ENCODE results near the gene ZER1. TPM values are rescaled to one million over a fixed set of nuclear protein-coding genes. Genes with fewer than 3 reads are reported as not detected.

ZER1 gene
- total and polyA plus RNA-seq, 2 of the 8 experiments (the other 6 are each of a cell fraction or from before 2014, with no cell fraction given) = 20.5 to 26.6 TPM

GRCh38 chr9:128728298-128728697, 43.4 kb downstream of the ZER1 start:
- H3K4me3 ChIP-seq (ENCODE audit: extremely low read depth in 1 of 4, insufficient read depth in 2 of 4, low read depth in 3 of 4, low read length in 4 of 4) = no peak overlapping the region
- H3K56ac ChIP-seq (replicated peaks; ENCODE audit: insufficient read length, low read depth, low read length) = no peak overlapping the region
- H3K4ac ChIP-seq (replicated peaks; ENCODE audit: insufficient read length, low read depth, low read length) = no peak overlapping the region
- H4K20me1 ChIP-seq (replicated peaks in 1 of 2; ENCODE audit: control insufficient read depth in 1 of 2, insufficient read depth in 2 of 2, low read length in 2 of 2) = no peaks in the 10 kb centered on the region
- no peak overlapping the region for H2BK5ac ChIP-seq (ENCODE audit: low read depth, low read length)
- H3K9ac ChIP-seq (replicated peaks in 1 of 4; ENCODE audit: extremely low read depth in 1 of 4, low read depth in 3 of 4, low read length in 3 of 4) = no peak overlapping the region
- no peak overlapping the region for H2BK20ac ChIP-seq (ENCODE audit: low read length)
- peaks cover 0 to 2% (median under 1%) of the 10 kb centered on the region in 4 experiments; a peak in 1 of 8 replicates for H3K36me3 ChIP-seq (ENCODE audit: control insufficient read depth in 2 of 4, insufficient read depth in 4 of 4, low read length in 3 of 4)
- 96% methylated on average over 6 of the region's 7 CpGs; no CpG with 5 or more reads in 1 of the 2 experiments for WGBS, 2 experiments (ENCODE audit: extremely low coverage in 1 of 2, insufficient coverage in 1 of 2, insufficient read length in 1 of 2, insufficient replicate concordance in 2 of 2, low coverage in 1 of 2, low lambda C conversion rate in 2 of 2, missing lambda C conversion rate in 1 of 2)
- no peak overlapping the region for H3K4me2 ChIP-seq (ENCODE audit: insufficient read depth in 1 of 2, low read depth in 2 of 2, low read length in 2 of 2)
- no peak overlapping the region for H4K91ac ChIP-seq (replicated peaks; ENCODE audit: insufficient read length, low read length)
- POLR2A ChIA-PET (ENCODE audit: partially characterized antibody) = interaction anchor here (1.4 to 1.8 kb wide), 4 partner anchors 19 to 45 kb away, joined by 3 to 4 read pairs (median 4); no protein-coding TSS in a partner anchor
- no peak overlapping the region; the same call in 1 of the 2 replicates for H2AK5ac ChIP-seq (ENCODE audit: low read depth, low read length)
- no peaks in the 10 kb centered on the region for H3K79me2 ChIP-seq (ENCODE audit: control insufficient read depth in 1 of 2, insufficient read depth in 2 of 2, low read length in 2 of 2)
- H3K27me3 ChIP-seq (replicated peaks in 1 of 4; ENCODE audit: control insufficient read depth in 3 of 4, extremely low read depth in 1 of 4, insufficient read depth in 3 of 4, low read length in 3 of 4) = no peaks in the 10 kb centered on the region
- no peak overlapping the region for H3K27ac ChIP-seq (ENCODE audit: low read depth, low read length)
- no peak overlapping the region for H4K8ac ChIP-seq (ENCODE audit: extremely low read depth, insufficient read depth, low read length)
- H3K9me3 ChIP-seq (ENCODE audit: insufficient read depth in 2 of 2, low read depth in 1 of 2, low read length in 1 of 2) = no peaks in the 10 kb centered on the region
- H4K5ac ChIP-seq (ENCODE audit: insufficient read length, low read depth, low read length) = no peak overlapping the region
- H2BK12ac ChIP-seq (ENCODE audit: low read depth, low read length) = no peak overlapping the region
- H2BK120ac ChIP-seq (replicated peaks; ENCODE audit: low read depth, low read length) = no peak overlapping the region
- peaks cover 0 to under 1% (median 0%) of the 10 kb centered on the region in 4 experiments; a peak in 2 of 7 replicates for H3K4me1 ChIP-seq (replicated peaks in 1 of 4; ENCODE audit: control insufficient read depth in 3 of 4, insufficient read depth in 4 of 4, low read length in 3 of 4)
- CTCF ChIA-PET (ENCODE audit: partially characterized antibody) = interaction anchor here (0.8 to 2.6 kb wide), 4 partner anchors 13 to 93 kb away, joined by 3 to 9 read pairs (median 3); partner anchors contain the start of gene PKN3
- no peak overlapping the region for H3K18ac ChIP-seq (ENCODE audit: extremely low read depth, low read length)
- H3K14ac ChIP-seq (ENCODE audit: insufficient read length) = no peak overlapping the region
- DNase-seq (ENCODE audit: low read depth in 1 of 2, low spot score in 2 of 2) = no peak
- H3K79me1 ChIP-seq (ENCODE audit: low read depth, low read length) = peaks cover 2% of the 10 kb centered on the region; the same call in 1 of the 2 replicates
- H2AFZ ChIP-seq (ENCODE audit: low read length) = no peak overlapping the region
- H3K23ac ChIP-seq (ENCODE audit: insufficient read length) = no peak overlapping the region
- no peak overlapping the region for H2BK15ac ChIP-seq (ENCODE audit: low read length)
- FAIRE-seq = no peak
- peaks cover 7% of the 10 kb centered on the region for H3K23me2 ChIP-seq (ENCODE audit: low read depth, low read length)
- TF ChIP-seq RFX5 (IDR thresholded peaks at IDR 0.05; ENCODE audit: borderline replicate concordance, low read depth, low read length) (no peak), NRF1 (IDR thresholded peaks at IDR 0.05; ENCODE audit: low read depth, low read length) (no peak), JUND (IDR thresholded peaks at IDR 0.05; ENCODE audit: low read length) (no peak), SUZ12 (IDR thresholded peaks at IDR 0.05; ENCODE audit: low read length) (no peak), GABPA (IDR thresholded peaks at IDR 0.05; ENCODE audit: borderline replicate concordance, insufficient read depth, low read length) (no peak), CBX8 (IDR thresholded peaks at IDR 0.05; ENCODE audit: borderline replicate concordance, low read depth, low read length) (no peak), E2F6 (IDR thresholded peaks at IDR 0.05) (no peak), EZH2 (IDR thresholded peaks at IDR 0.05; ENCODE audit: low read depth, low read length, severe bottlenecking) (no peak)
- TF ChIP-seq, protein P1, sequence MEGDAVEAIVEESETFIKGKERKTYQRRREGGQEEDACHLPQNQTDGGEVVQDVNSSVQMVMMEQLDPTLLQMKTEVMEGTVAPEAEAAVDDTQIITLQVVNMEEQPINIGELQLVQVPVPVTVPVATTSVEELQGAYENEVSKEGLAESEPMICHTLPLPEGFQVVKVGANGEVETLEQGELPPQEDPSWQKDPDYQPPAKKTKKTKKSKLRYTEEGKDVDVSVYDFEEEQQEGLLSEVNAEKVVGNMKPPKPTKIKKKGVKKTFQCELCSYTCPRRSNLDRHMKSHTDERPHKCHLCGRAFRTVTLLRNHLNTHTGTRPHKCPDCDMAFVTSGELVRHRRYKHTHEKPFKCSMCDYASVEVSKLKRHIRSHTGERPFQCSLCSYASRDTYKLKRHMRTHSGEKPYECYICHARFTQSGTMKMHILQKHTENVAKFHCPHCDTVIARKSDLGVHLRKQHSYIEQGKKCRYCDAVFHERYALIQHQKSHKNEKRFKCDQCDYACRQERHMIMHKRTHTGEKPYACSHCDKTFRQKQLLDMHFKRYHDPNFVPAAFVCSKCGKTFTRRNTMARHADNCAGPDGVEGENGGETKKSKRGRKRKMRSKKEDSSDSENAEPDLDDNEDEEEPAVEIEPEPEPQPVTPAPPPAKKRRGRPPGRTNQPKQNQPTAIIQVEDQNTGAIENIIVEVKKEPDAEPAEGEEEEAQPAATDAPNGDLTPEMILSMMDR (IDR thresholded peaks at IDR 0.05; ENCODE audit: control extremely low read depth in 1 of 3, insufficient read depth in 1 of 3, low read depth in 1 of 3, low read length in 3 of 3) = no peak
